ENCODE data around the gene UBIAD1. TPM values are rescaled to one million over a fixed set of nuclear protein-coding genes. Genes with fewer than 3 reads are reported as not detected.

UBIAD1 gene
- polyA plus RNA-seq, 1 donor from 2014 or later, result 14.5 TPM

- Histone ChIP-seq H3K9me2 (ENCODE audit: insufficient read depth, low read length) (no peaks in the 10 kb centered on the region), H3K9me3 (ENCODE audit: low read length) (no peaks in the 10 kb centered on the region), H2AFZ (ENCODE audit: low read depth, low read length) (no peak overlapping the region), H3K9ac (ENCODE audit: low read length) (no peak overlapping the region), H3K27me3 (ENCODE audit: insufficient read depth, low read depth, low read length) (no peaks in the 10 kb centered on the region), H3K27ac (ENCODE audit: low read length) (no peak overlapping the region), H3K79me2 (replicated peaks; ENCODE audit: insufficient read depth, low read length) (no peaks in the 10 kb centered on the region), H3F3A (ENCODE audit: insufficient read depth, low read length, poor library complexity, severe bottlenecking) (no peaks in the 10 kb centered on the region), H3K36me3 (ENCODE audit: insufficient read depth, low read length) (peaks cover 11% of the 10 kb centered on the region), H3K4me2 (ENCODE audit: low read length) (no peak overlapping the region), H3K4me3 (ENCODE audit: low read length) (no peak overlapping the region), H4K20me1 (ENCODE audit: insufficient read depth) (no peaks in the 10 kb centered on the region)
- TF ChIP-seq RAD21 (conservative IDR thresholded peaks at IDR 0.05), result no peak
- no peak for TF ChIP-seq SMC3 (conservative IDR thresholded peaks at IDR 0.05; ENCODE audit: poor library complexity)
- no peak for TF ChIP-seq EP300 (conservative IDR thresholded peaks at IDR 0.05; ENCODE audit: poor library complexity, severe bottlenecking)
- TF ChIP-seq CTCF (IDR thresholded peaks at IDR 0.05; ENCODE audit: poor library complexity, severe bottlenecking), result no peak
- TF ChIP-seq TAF1 (IDR thresholded peaks at IDR 0.05; ENCODE audit: low read depth), result no peak
- TF ChIP-seq MXI1 (conservative IDR thresholded peaks at IDR 0.05; ENCODE audit: poor library complexity, severe bottlenecking), result no peak
- TF ChIP-seq EZH2 (IDR thresholded peaks at IDR 0.05; ENCODE audit: borderline replicate concordance, insufficient read depth, low read length, poor library complexity, severe bottlenecking), result no peak
- TF ChIP-seq POLR2AphosphoS5 (IDR thresholded peaks at IDR 0.05), result no peak
Observed at GRCh38 chr1:11238311-11238710, 34.7 kb upstream of the UBIAD1 start.

GRCh38 chr1:11245248-11245647, 27.8 kb upstream of the UBIAD1 start:
- Histone ChIP-seq H3F3A (ENCODE audit: insufficient read depth, low read length, poor library complexity, severe bottlenecking) (no peaks in the 10 kb centered on the region), H2AFZ (ENCODE audit: low read depth, low read length) (no peak overlapping the region), H3K4me3 (ENCODE audit: low read length) (no peak overlapping the region), H3K9me3 (ENCODE audit: low read length) (no peaks in the 10 kb centered on the region), H3K27me3 (ENCODE audit: insufficient read depth, low read depth, low read length) (no peaks in the 10 kb centered on the region), H3K9me2 (ENCODE audit: insufficient read depth, low read length) (no peaks in the 10 kb centered on the region), H3K79me2 (replicated peaks; ENCODE audit: insufficient read depth, low read length) (no peaks in the 10 kb centered on the region), H4K20me1 (ENCODE audit: insufficient read depth) (no peaks in the 10 kb centered on the region), H3K36me3 (ENCODE audit: insufficient read depth, low read length) (peaks cover 3% of the 10 kb centered on the region), H3K9ac (ENCODE audit: low read length) (no peak overlapping the region), H3K27ac (ENCODE audit: low read length) (no peak overlapping the region), H3K4me2 (ENCODE audit: low read length) (no peak overlapping the region)
- TF ChIP-seq TAF1 (IDR thresholded peaks at IDR 0.05; ENCODE audit: low read depth), result no peak
- no peak for TF ChIP-seq MXI1 (conservative IDR thresholded peaks at IDR 0.05; ENCODE audit: poor library complexity, severe bottlenecking)
- TF ChIP-seq POLR2AphosphoS5 (IDR thresholded peaks at IDR 0.05), result no peak
- no peak for TF ChIP-seq EZH2 (IDR thresholded peaks at IDR 0.05; ENCODE audit: borderline replicate concordance, insufficient read depth, low read length, poor library complexity, severe bottlenecking)

GRCh38 chr1:11245904-11246719, 26.9 kb upstream of the UBIAD1 start:
- H4K20me1 ChIP-seq (ENCODE audit: insufficient read depth), result no peaks in the 10 kb centered on the region
- H3K9me3 ChIP-seq (ENCODE audit: low read length), result no peaks in the 10 kb centered on the region
- no peaks in the 10 kb centered on the region for H3F3A ChIP-seq (ENCODE audit: insufficient read depth, low read length, poor library complexity, severe bottlenecking)
- H3K4me3 ChIP-seq (ENCODE audit: low read length), result no peak overlapping the region
- no peaks in the 10 kb centered on the region for H3K27me3 ChIP-seq (ENCODE audit: insufficient read depth, low read depth, low read length)
- H3K79me2 ChIP-seq (replicated peaks; ENCODE audit: insufficient read depth, low read length), result no peaks in the 10 kb centered on the region
- H2AFZ ChIP-seq (ENCODE audit: low read depth, low read length), result no peak overlapping the region
- H3K27ac ChIP-seq (ENCODE audit: low read length), result no peak overlapping the region
- no peak for TF ChIP-seq TAF1 (IDR thresholded peaks at IDR 0.05; ENCODE audit: low read depth)
- no peak for TF ChIP-seq MXI1 (conservative IDR thresholded peaks at IDR 0.05; ENCODE audit: poor library complexity, severe bottlenecking)
- TF ChIP-seq CTCF (IDR thresholded peaks at IDR 0.05; ENCODE audit: poor library complexity, severe bottlenecking), result no peak
- TF ChIP-seq POLR2AphosphoS5 (IDR thresholded peaks at IDR 0.05), result no peak
- TF ChIP-seq RAD21 (conservative IDR thresholded peaks at IDR 0.05), result no peak
- no peak for TF ChIP-seq SMC3 (conservative IDR thresholded peaks at IDR 0.05; ENCODE audit: poor library complexity)
- no peak for TF ChIP-seq EP300 (conservative IDR thresholded peaks at IDR 0.05; ENCODE audit: poor library complexity, severe bottlenecking)
- TF ChIP-seq REST (IDR thresholded peaks at IDR 0.05; ENCODE audit: borderline replicate concordance), result no peak
- no peak for TF ChIP-seq EZH2 (IDR thresholded peaks at IDR 0.05; ENCODE audit: borderline replicate concordance, insufficient read depth, low read length, poor library complexity, severe bottlenecking)
- H3K9ac ChIP-seq (ENCODE audit: low read length), result no peak overlapping the region
- H3K9me2 ChIP-seq (ENCODE audit: insufficient read depth, low read length), result no peaks in the 10 kb centered on the region
- no peaks in the 10 kb centered on the region for H3K36me3 ChIP-seq (ENCODE audit: insufficient read depth, low read length)
- no peak overlapping the region for H3K4me2 ChIP-seq (ENCODE audit: low read length)

All from neural cell (in vitro differentiated cells).